ENCODE measurements around the gene CDC42BPA. TPM values are rescaled to one million over a fixed set of nuclear protein-coding genes. Genes with fewer than 3 reads are reported as not detected.

Gene CDC42BPA
- total and polyA plus RNA-seq, 2 of the 13 experiments (the other 11 are each of a cell fraction or from before 2014, with no cell fraction given) = 6.5 to 16.0 TPM

DNA sequence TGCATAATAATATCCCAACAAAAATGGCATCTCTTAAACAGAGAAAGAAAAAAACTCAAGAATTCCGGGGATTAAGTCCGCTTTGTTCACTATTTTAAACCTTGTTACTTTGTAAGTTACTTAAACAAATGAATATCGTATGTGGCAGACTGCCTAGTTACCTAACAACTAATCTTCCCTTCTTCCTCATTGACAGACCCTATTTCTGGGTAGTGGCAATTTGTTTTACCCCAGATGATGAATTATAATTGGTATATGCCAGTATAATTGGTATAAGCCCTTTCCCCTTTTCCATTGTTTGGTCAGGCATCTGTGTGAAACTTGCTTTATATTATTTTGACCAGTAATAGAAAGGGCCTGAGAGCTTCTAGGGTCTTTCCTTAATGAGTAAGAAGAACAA is 52.4 kb downstream of the CDC42BPA start:
- WGBS (ENCODE audit: low lambda C conversion rate) = 92% methylated on average over 3 of the region's 3 CpGs
- no peaks in the 10 kb centered on the region for H4K20me1 ChIP-seq (ENCODE audit: insufficient read depth, low read length)
- no peak for FAIRE-seq
- TF ChIP-seq ZSCAN29 (CRISPR knock-in tag; conservative IDR thresholded peaks at IDR 0.05) (no peak), ZNF75D (CRISPR knock-in tag; IDR thresholded peaks at IDR 0.05; ENCODE audit: borderline replicate concordance) (no peak), RXRB (CRISPR knock-in tag; IDR thresholded peaks at IDR 0.05; ENCODE audit: borderline replicate concordance) (no peak), ZNF674 (CRISPR knock-in tag; IDR thresholded peaks at IDR 0.05; ENCODE audit: low read depth) (no peak), CBX1 (IDR thresholded peaks at IDR 0.05; ENCODE audit: low read depth) (no peak), CHD2 (IDR thresholded peaks at IDR 0.05; ENCODE audit: low read depth, low read length) (no peak), SSRP1 (CRISPR knock-in tag; IDR thresholded peaks at IDR 0.05) (no peak), POLR2AphosphoS5 (IDR thresholded peaks at IDR 0.05; ENCODE audit: low read depth, low read length) (no peak), ZNF124 (CRISPR knock-in tag; IDR thresholded peaks at IDR 0.05) (no peak), ZNF605 (CRISPR knock-in tag; IDR thresholded peaks at IDR 0.05) (no peak)
- TF ChIP-seq, protein P1, sequence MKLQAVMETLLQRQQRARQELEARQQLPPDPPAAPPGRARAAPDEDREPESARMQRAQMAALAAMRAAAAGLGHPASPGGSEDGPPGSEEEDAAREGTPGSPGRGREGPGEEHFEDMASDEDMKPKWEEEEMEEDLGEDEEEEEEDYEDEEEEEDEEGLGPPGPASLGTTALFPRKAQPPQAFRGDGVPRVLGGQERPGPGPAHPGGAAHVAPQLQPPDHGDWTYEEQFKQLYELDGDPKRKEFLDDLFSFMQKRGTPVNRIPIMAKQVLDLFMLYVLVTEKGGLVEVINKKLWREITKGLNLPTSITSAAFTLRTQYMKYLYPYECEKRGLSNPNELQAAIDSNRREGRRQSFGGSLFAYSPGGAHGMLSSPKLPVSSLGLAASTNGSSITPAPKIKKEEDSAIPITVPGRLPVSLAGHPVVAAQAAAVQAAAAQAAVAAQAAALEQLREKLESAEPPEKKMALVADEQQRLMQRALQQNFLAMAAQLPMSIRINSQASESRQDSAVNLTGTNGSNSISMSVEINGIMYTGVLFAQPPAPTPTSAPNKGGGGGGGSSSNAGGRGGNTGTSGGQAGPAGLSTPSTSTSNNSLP (IDR thresholded peaks at IDR 0.05; ENCODE audit: low read depth, low read length) = no peak
- TF ChIP-seq, protein P2, sequence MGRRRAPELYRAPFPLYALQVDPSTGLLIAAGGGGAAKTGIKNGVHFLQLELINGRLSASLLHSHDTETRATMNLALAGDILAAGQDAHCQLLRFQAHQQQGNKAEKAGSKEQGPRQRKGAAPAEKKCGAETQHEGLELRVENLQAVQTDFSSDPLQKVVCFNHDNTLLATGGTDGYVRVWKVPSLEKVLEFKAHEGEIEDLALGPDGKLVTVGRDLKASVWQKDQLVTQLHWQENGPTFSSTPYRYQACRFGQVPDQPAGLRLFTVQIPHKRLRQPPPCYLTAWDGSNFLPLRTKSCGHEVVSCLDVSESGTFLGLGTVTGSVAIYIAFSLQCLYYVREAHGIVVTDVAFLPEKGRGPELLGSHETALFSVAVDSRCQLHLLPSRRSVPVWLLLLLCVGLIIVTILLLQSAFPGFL (CRISPR knock-in tag; IDR thresholded peaks at IDR 0.05) = no peak
- no peaks in the 10 kb centered on the region for H3K36me3 ChIP-seq (replicated peaks in 1 of 2; ENCODE audit: control insufficient read depth in 1 of 2, insufficient read depth in 2 of 2, low read length in 2 of 2)
- H3K27me3 ChIP-seq (ENCODE audit: control insufficient read depth in 1 of 2, insufficient read depth in 2 of 2, low read length in 2 of 2) = no peaks in the 10 kb centered on the region
- H3K27ac ChIP-seq (ENCODE audit: extremely low read length, insufficient read depth, low read length) = no peak overlapping the region
- intact Hi-C loops (cut with micrococcal nuclease; ENCODE audit: unreplicated experiment) (no loop called here), in situ Hi-C loops (cut with HindIII; ENCODE audit: extremely low pct_ligation_motif_present, low pct_unique_long_range_greater_than_20kb) (no loop called here)
- H3K79me2 ChIP-seq (ENCODE audit: insufficient read depth, low read length) = peaks cover 10% of the 10 kb centered on the region
- no peak overlapping the region for H3K4me3 ChIP-seq (replicated peaks in 1 of 3; ENCODE audit: insufficient read depth in 1 of 3, low read depth in 2 of 3, low read length in 3 of 3)
- no peak for ATAC-seq
- H3K9me3 ChIP-seq (ENCODE audit: low read length) = no peaks in the 10 kb centered on the region
- DNase-seq (ENCODE audit: low spot score) = no peak
- H3K9ac ChIP-seq (ENCODE audit: insufficient read depth, low read depth, low read length) = no peak overlapping the region
- peaks cover 18% of the 10 kb centered on the region for H3K4me1 ChIP-seq (ENCODE audit: insufficient read depth, low read length)
- no peak overlapping the region for H2AFZ ChIP-seq (ENCODE audit: low read length)
- no peak overlapping the region for H3K4me2 ChIP-seq (ENCODE audit: low read depth, low read length)
- POLR2A ChIA-PET = no interaction called here
- no TSS peak for BruUV-seq (replicated peaks)
- CTCF ChIA-PET (ENCODE audit: low intra/inter-chr PET ratio, low total read pairs) = no interaction called here
